ENCODE measurements around the gene COBL.

COBL gene

GRCh38 chr7:51189777-51190176, 126.8 kb downstream of the COBL start:
- TF ChIP-seq CTCF (IDR thresholded peaks at IDR 0.05; ENCODE audit: insufficient read depth, low read length, poor library complexity, severe bottlenecking), result no peak
- H3K27me3 ChIP-seq (replicated peaks; ENCODE audit: control insufficient read depth, insufficient read depth, low read length), result no peaks in the 10 kb centered on the region
- H3K4me3 ChIP-seq (replicated peaks; ENCODE audit: low read depth, low read length), result no peak overlapping the region

GRCh38 chr7:51188987-51189386, 127.6 kb downstream of the COBL start:
- Histone ChIP-seq H3K36me3 (ENCODE audit: control insufficient read depth, insufficient read depth, low read length) (no peaks in the 10 kb centered on the region), H3K27me3 (replicated peaks; ENCODE audit: control insufficient read depth, insufficient read depth, low read length) (no peaks in the 10 kb centered on the region), H3K4me3 (replicated peaks; ENCODE audit: low read depth, low read length) (no peak overlapping the region)
- DNase-seq (ENCODE audit: extremely low read depth, insufficient read length), result no peak
- TF ChIP-seq CTCF (IDR thresholded peaks at IDR 0.05; ENCODE audit: insufficient read depth, low read length, poor library complexity, severe bottlenecking), result no peak

More at GRCh38 chr7:51189777-51190176, 126.8 kb downstream of the COBL start:
- H3K36me3 ChIP-seq (ENCODE audit: control insufficient read depth, insufficient read depth, low read length), result no peaks in the 10 kb centered on the region
- DNase-seq (ENCODE audit: extremely low read depth, insufficient read length), result no peak

DNA sequence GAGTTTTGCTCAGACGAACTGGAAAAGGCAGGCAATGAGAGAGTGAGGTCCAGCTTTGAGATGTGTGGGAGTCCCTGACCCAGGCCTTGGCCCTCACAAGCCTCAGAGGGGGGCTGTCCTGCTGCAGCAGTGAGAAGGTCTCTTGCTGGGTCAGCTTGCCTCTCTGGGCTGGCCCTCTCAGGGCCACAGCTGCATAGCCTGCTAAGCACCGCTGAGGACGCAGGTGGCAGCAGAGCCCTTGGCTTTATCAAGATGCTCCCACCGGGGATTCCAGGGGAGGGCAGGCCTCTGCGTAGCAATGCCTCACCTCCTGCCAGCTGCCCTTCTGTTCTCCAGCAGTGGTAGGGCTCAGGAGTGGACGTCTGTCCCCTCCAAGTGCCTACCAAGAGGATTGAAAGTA, 128.7 kb downstream of the COBL start:
- TF ChIP-seq CTCF (IDR thresholded peaks at IDR 0.05; ENCODE audit: insufficient read depth, low read length, poor library complexity, severe bottlenecking), result peak; percentile 7
- DNase-seq (ENCODE audit: extremely low read depth, insufficient read length), result no peak
- Histone ChIP-seq H3K27me3 (replicated peaks; ENCODE audit: control insufficient read depth, insufficient read depth, low read length) (no peaks in the 10 kb centered on the region), H3K36me3 (ENCODE audit: control insufficient read depth, insufficient read depth, low read length) (no peaks in the 10 kb centered on the region), H3K4me3 (replicated peaks; ENCODE audit: low read depth, low read length) (no peak overlapping the region)

GRCh38 chr7:51186531-51186930, 130.1 kb downstream of the COBL start:
- TF ChIP-seq CTCF (IDR thresholded peaks at IDR 0.05; ENCODE audit: insufficient read depth, low read length, poor library complexity, severe bottlenecking), result no peak
- Histone ChIP-seq H3K36me3 (ENCODE audit: control insufficient read depth, insufficient read depth, low read length) (no peaks in the 10 kb centered on the region), H3K4me3 (replicated peaks; ENCODE audit: low read depth, low read length) (no peak overlapping the region), H3K27me3 (replicated peaks; ENCODE audit: control insufficient read depth, insufficient read depth, low read length) (peaks cover 1% of the 10 kb centered on the region; the same call in 1 of the 2 replicates)
- no peak for DNase-seq (ENCODE audit: extremely low read depth, insufficient read length)

DNA sequence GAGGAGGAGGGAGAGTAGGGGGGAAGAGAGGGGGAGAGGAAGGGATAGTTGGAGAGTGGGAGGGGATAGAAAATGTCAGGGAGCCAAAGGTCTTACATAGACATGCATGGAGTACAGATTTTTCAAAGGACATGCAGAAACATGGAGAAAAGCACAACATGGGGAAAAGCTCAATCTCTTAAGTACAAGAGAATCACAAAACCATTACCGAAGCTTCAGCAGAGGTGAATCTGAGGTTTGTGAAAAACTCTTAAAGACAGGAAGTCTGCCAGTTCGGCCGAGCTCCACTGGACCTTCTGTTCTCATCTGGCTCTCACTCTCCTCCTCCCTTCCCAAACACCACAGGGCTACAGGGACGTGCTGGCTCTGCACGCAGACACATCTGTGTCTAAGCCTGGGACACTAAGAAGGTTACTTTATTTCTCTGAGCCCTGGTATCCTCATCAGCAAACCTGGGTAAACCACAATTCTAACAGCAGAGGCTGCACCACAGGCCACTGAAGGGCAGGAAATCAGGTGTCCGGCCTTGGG, 133.9 kb downstream of the COBL start:
- no peak for DNase-seq (ENCODE audit: extremely low read depth, insufficient read length)
- H3K36me3 ChIP-seq (ENCODE audit: control insufficient read depth, insufficient read depth, low read length), result no peaks in the 10 kb centered on the region
- TF ChIP-seq CTCF (IDR thresholded peaks at IDR 0.05; ENCODE audit: insufficient read depth, low read length, poor library complexity, severe bottlenecking), result no peak
- no peak overlapping the region for H3K4me3 ChIP-seq (replicated peaks; ENCODE audit: low read depth, low read length)
- peaks cover 1% of the 10 kb centered on the region for H3K27me3 ChIP-seq (replicated peaks; ENCODE audit: control insufficient read depth, insufficient read depth, low read length)

DNA sequence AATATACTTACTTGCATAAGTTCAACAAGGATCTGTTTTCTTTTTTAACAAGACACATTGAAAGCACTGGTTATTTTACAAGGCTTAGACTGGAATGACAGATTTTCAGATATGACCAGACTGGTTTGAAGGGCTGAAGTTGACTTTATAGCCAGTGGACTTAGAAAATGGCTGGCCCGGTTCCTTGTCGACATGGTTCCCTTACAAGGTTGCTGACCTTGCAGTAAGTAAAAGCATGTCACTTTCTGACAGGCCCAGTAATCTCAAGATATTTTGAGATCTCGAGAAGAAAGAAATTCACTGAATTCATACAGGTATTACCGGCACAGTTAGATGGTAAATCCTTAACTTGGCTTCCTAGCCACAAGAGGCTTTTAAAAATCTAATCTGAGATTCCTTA, 136.5 kb downstream of the COBL start:
- no peak overlapping the region for H3K4me3 ChIP-seq (replicated peaks; ENCODE audit: low read depth, low read length)
- TF ChIP-seq CTCF (IDR thresholded peaks at IDR 0.05; ENCODE audit: insufficient read depth, low read length, poor library complexity, severe bottlenecking), result no peak
- no peaks in the 10 kb centered on the region for H3K36me3 ChIP-seq (ENCODE audit: control insufficient read depth, insufficient read depth, low read length)
- H3K27me3 ChIP-seq (replicated peaks; ENCODE audit: control insufficient read depth, insufficient read depth, low read length), result peaks cover 1% of the 10 kb centered on the region
- no peak for DNase-seq (ENCODE audit: extremely low read depth, insufficient read length)

All from GM06990 (cell line).